ENCODE measurements around the gene RAB3C.

DNA sequence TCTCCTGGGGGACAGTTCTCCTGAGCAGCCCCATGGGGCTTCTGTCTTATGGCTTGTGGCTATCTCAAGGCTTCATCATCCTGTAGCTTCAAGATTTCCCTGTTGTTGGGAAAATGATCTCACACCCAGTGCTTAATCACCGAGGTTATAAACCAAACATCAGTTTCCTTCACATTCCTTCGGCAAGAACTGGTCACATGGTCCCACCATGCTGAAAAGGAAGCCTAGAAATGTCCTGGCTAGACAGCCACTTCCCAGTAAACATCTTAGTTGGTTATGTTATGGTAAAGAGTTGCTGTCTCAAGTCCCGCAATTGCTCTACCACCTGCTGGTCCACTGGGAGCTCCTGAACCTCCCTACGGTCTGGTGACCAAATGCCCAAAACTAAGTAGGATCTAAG lies 66.0 kb downstream of the RAB3C start:
- TF ChIP-seq, protein P1, sequence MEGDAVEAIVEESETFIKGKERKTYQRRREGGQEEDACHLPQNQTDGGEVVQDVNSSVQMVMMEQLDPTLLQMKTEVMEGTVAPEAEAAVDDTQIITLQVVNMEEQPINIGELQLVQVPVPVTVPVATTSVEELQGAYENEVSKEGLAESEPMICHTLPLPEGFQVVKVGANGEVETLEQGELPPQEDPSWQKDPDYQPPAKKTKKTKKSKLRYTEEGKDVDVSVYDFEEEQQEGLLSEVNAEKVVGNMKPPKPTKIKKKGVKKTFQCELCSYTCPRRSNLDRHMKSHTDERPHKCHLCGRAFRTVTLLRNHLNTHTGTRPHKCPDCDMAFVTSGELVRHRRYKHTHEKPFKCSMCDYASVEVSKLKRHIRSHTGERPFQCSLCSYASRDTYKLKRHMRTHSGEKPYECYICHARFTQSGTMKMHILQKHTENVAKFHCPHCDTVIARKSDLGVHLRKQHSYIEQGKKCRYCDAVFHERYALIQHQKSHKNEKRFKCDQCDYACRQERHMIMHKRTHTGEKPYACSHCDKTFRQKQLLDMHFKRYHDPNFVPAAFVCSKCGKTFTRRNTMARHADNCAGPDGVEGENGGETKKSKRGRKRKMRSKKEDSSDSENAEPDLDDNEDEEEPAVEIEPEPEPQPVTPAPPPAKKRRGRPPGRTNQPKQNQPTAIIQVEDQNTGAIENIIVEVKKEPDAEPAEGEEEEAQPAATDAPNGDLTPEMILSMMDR (IDR thresholded peaks at IDR 0.05): no peak
- TF ChIP-seq POLR2AphosphoS5 (IDR thresholded peaks at IDR 0.05; ENCODE audit: insufficient read depth in 1 of 2, low read depth in 1 of 2) (no peak), POLR2A (IDR thresholded peaks at IDR 0.05) (no peak)

Data from vagina (tissue), 2 donors.